ENCODE data around the gene ZNF787.

Gene ZNF787

DNA sequence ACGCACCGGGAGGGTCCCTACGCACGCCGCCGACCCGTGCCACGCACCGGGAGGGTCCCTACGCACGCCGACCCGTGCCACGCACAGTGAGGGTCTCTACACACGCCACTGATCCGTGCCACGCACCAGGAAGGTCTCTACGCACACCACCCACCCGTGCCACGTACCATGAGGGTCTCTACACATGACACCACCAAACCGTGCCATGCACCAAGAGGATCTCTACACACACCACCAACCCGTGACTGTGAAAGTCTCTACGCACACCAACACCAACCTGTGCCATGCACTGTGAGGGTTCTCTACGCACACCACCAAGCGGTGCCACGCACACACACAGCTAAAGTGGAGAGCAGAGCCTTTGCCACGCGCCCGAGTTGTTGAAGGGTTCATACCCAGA, 16.7 kb downstream of the ZNF787 start:
- no peak for ATAC-seq
- no peak for TF ChIP-seq ZFP30 (CRISPR knock-in tag; IDR thresholded peaks at IDR 0.05)
- no peak for TF ChIP-seq TCF4 (CRISPR knock-in tag; IDR thresholded peaks at IDR 0.05; ENCODE audit: borderline replicate concordance)
- TF ChIP-seq, protein P1, sequence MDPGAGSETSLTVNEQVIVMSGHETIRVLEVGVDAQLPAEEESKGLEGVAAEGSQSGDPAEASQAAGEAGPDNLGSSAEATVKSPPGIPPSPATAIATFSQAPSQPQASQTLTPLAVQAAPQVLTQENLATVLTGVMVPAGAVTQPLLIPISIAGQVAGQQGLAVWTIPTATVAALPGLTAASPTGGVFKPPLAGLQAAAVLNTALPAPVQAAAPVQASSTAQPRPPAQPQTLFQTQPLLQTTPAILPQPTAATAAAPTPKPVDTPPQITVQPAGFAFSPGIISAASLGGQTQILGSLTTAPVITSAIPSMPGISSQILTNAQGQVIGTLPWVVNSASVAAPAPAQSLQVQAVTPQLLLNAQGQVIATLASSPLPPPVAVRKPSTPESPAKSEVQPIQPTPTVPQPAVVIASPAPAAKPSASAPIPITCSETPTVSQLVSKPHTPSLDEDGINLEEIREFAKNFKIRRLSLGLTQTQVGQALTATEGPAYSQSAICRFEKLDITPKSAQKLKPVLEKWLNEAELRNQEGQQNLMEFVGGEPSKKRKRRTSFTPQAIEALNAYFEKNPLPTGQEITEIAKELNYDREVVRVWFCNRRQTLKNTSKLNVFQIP (CRISPR knock-in tag; IDR thresholded peaks at IDR 0.05; ENCODE audit: borderline replicate concordance, low read depth), result no peak
- no peak for TF ChIP-seq ZNF565 (CRISPR knock-in tag; conservative IDR thresholded peaks at IDR 0.05; ENCODE audit: low read depth)
- no peak for TF ChIP-seq GLIS3 (CRISPR knock-in tag; IDR thresholded peaks at IDR 0.05)
- no peak for TF ChIP-seq CREB5 (CRISPR knock-in tag; IDR thresholded peaks at IDR 0.05; ENCODE audit: low read depth)
- TF ChIP-seq, protein P2, sequence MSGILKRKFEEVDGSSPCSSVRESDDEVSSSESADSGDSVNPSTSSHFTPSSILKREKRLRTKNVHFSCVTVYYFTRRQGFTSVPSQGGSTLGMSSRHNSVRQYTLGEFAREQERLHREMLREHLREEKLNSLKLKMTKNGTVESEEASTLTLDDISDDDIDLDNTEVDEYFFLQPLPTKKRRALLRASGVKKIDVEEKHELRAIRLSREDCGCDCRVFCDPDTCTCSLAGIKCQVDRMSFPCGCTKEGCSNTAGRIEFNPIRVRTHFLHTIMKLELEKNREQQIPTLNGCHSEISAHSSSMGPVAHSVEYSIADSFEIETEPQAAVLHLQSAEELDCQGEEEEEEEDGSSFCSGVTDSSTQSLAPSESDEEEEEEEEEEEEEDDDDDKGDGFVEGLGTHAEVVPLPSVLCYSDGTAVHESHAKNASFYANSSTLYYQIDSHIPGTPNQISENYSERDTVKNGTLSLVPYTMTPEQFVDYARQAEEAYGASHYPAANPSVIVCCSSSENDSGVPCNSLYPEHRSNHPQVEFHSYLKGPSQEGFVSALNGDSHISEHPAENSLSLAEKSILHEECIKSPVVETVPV (CRISPR knock-in tag; IDR thresholded peaks at IDR 0.05), result no peak
- TF ChIP-seq CSDC2 (CRISPR knock-in tag; IDR thresholded peaks at IDR 0.05), result no peak
- TF ChIP-seq RARB (CRISPR knock-in tag; IDR thresholded peaks at IDR 0.05), result no peak
- TF ChIP-seq PPARA (CRISPR knock-in tag; IDR thresholded peaks at IDR 0.05; ENCODE audit: borderline replicate concordance), result no peak
- TF ChIP-seq ARNTL (CRISPR knock-in tag; IDR thresholded peaks at IDR 0.05; ENCODE audit: borderline replicate concordance, low read depth), result no peak
- no peak for TF ChIP-seq ZNF8 (CRISPR knock-in tag; IDR thresholded peaks at IDR 0.05)
- no peak for TF ChIP-seq ZFP3 (CRISPR knock-in tag; IDR thresholded peaks at IDR 0.05)
- no peak for TF ChIP-seq ZNF70 (CRISPR knock-in tag; IDR thresholded peaks at IDR 0.05)
- TF ChIP-seq BACH2 (CRISPR knock-in tag; IDR thresholded peaks at IDR 0.05; ENCODE audit: borderline replicate concordance), result no peak
- TF ChIP-seq SNAI2 (CRISPR knock-in tag; IDR thresholded peaks at IDR 0.05), result no peak
- TF ChIP-seq ESRRG (CRISPR knock-in tag; IDR thresholded peaks at IDR 0.05), result no peak
- TF ChIP-seq ZC3H10 (CRISPR knock-in tag; IDR thresholded peaks at IDR 0.05), result no peak

- ATAC-seq, result no peak
- TF ChIP-seq ARNTL (CRISPR knock-in tag; IDR thresholded peaks at IDR 0.05; ENCODE audit: borderline replicate concordance, low read depth) (no peak), ZC3H10 (CRISPR knock-in tag; IDR thresholded peaks at IDR 0.05) (no peak), ZFP30 (CRISPR knock-in tag; IDR thresholded peaks at IDR 0.05) (no peak), ZNF8 (CRISPR knock-in tag; IDR thresholded peaks at IDR 0.05) (no peak), CSDC2 (CRISPR knock-in tag; IDR thresholded peaks at IDR 0.05) (no peak), TCF4 (CRISPR knock-in tag; IDR thresholded peaks at IDR 0.05; ENCODE audit: borderline replicate concordance) (no peak), SNAI2 (CRISPR knock-in tag; IDR thresholded peaks at IDR 0.05) (no peak), ZNF70 (CRISPR knock-in tag; IDR thresholded peaks at IDR 0.05) (no peak), ZFP3 (CRISPR knock-in tag; IDR thresholded peaks at IDR 0.05) (no peak), BACH2 (CRISPR knock-in tag; IDR thresholded peaks at IDR 0.05; ENCODE audit: borderline replicate concordance) (no peak), ZNF565 (CRISPR knock-in tag; conservative IDR thresholded peaks at IDR 0.05; ENCODE audit: low read depth) (no peak), OSR1 (CRISPR knock-in tag; IDR thresholded peaks at IDR 0.05) (no peak), TOX (CRISPR knock-in tag; IDR thresholded peaks at IDR 0.05; ENCODE audit: borderline replicate concordance) (no peak), PPARA (CRISPR knock-in tag; IDR thresholded peaks at IDR 0.05; ENCODE audit: borderline replicate concordance) (no peak)
- TF ChIP-seq, protein P3, sequence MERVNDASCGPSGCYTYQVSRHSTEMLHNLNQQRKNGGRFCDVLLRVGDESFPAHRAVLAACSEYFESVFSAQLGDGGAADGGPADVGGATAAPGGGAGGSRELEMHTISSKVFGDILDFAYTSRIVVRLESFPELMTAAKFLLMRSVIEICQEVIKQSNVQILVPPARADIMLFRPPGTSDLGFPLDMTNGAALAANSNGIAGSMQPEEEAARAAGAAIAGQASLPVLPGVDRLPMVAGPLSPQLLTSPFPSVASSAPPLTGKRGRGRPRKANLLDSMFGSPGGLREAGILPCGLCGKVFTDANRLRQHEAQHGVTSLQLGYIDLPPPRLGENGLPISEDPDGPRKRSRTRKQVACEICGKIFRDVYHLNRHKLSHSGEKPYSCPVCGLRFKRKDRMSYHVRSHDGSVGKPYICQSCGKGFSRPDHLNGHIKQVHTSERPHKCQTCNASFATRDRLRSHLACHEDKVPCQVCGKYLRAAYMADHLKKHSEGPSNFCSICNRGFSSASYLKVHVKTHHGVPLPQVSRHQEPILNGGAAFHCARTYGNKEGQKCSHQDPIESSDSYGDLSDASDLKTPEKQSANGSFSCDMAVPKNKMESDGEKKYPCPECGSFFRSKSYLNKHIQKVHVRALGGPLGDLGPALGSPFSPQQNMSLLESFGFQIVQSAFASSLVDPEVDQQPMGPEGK (CRISPR knock-in tag; IDR thresholded peaks at IDR 0.05; ENCODE audit: borderline replicate concordance), result no peak
- TF ChIP-seq, protein P2 (CRISPR knock-in tag; IDR thresholded peaks at IDR 0.05), result no peak
- TF ChIP-seq, protein P4, sequence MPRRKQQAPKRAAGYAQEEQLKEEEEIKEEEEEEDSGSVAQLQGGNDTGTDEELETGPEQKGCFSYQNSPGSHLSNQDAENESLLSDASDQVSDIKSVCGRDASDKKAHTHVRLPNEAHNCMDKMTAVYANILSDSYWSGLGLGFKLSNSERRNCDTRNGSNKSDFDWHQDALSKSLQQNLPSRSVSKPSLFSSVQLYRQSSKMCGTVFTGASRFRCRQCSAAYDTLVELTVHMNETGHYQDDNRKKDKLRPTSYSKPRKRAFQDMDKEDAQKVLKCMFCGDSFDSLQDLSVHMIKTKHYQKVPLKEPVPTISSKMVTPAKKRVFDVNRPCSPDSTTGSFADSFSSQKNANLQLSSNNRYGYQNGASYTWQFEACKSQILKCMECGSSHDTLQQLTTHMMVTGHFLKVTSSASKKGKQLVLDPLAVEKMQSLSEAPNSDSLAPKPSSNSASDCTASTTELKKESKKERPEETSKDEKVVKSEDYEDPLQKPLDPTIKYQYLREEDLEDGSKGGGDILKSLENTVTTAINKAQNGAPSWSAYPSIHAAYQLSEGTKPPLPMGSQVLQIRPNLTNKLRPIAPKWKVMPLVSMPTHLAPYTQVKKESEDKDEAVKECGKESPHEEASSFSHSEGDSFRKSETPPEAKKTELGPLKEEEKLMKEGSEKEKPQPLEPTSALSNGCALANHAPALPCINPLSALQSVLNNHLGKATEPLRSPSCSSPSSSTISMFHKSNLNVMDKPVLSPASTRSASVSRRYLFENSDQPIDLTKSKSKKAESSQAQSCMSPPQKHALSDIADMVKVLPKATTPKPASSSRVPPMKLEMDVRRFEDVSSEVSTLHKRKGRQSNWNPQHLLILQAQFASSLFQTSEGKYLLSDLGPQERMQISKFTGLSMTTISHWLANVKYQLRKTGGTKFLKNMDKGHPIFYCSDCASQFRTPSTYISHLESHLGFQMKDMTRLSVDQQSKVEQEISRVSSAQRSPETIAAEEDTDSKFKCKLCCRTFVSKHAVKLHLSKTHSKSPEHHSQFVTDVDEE (CRISPR knock-in tag; IDR thresholded peaks at IDR 0.05), result no peak
These were observed 18.0 kb downstream of the ZNF787 start for GRCh38 chr19:56103027-56103614.

Data from SK-N-SH treated with all-trans-retinoic acid at 6 μM for 48 hours (cell line).